CD4-positive, CD25-positive, alpha-beta regulatory T cell (primary cell): Measurements from ENCODE around the gene DPH5. TPM values are rescaled to one million over a fixed set of nuclear protein-coding genes. Genes with fewer than 3 reads are reported as not detected.
"Not testable (repeated sequence)": the region's sequence is repeated elsewhere in the genome, so short reads cannot be mapped to it uniquely, and the experiment has no call there.

Experiments used
- ATAC-seq, 2 donors: fragments of 150-1000 bp; cut with Tn5 transposase; one replicate each; pipeline ENCODE4 v1.10.0; 2021; ENCODE audit warnings: low read depth in 2 of 2, moderate number of reproducible peaks in 2 of 2, moderate library complexity in 1 of 2
- DNase-seq, 3 donors: peaks; one replicate each; pipeline versions ENCODE4 v3.0.0 to v3.0.0-alpha.2; 2012 to 2022; ENCODE audit warnings: mixed read lengths in 1 of 3
- H3K27ac ChIP-seq: one replicate; pipeline ENCODE4 v1.7.0; 2013; ENCODE audit warnings: mild to moderate bottlenecking, low read length; ENCODE audit not compliant: insufficient read depth, poor library complexity, severe bottlenecking
- H3K27me3 ChIP-seq: one replicate; pipeline ENCODE4 v1.7.0; 2013; ENCODE audit warnings: low read length; ENCODE audit not compliant: control insufficient read depth, insufficient read depth
- H3K36me3 ChIP-seq: one replicate; pipeline ENCODE4 v1.7.0; 2013; ENCODE audit warnings: mild to moderate bottlenecking, low read length, moderate library complexity; ENCODE audit not compliant: control insufficient read depth, insufficient read depth
- H3K4me1 ChIP-seq: 2 replicates; pipeline ENCODE4 v1.7.0; 2013; ENCODE audit warnings: mild to moderate bottlenecking, low read length; ENCODE audit not compliant: insufficient read depth, control insufficient read depth, poor library complexity, severe bottlenecking
- H3K4me3 ChIP-seq: one replicate; pipeline ENCODE4 v1.7.0; 2013; ENCODE audit warnings: low read depth, mild to moderate bottlenecking, low read length, moderate library complexity
- H3K9me3 ChIP-seq, 2 experiments: 1 replicate in 1 of 2; 2 replicates in 1 of 2; pipeline ENCODE4 v1.7.0; 2013; ENCODE audit warnings: low read length in 2 of 2, mild to moderate bottlenecking in 1 of 2, moderate library complexity in 1 of 2; ENCODE audit not compliant: control insufficient read depth in 2 of 2
- H3K27ac Mint-ChIP-seq, 3 donors: one replicate each; pipeline ENCODE4 v1.8.0; 2020 to 2022; ENCODE audit warnings: mild to moderate bottlenecking in 3 of 3, mixed read lengths in 3 of 3, moderate library complexity in 2 of 3
- H3K27me3 Mint-ChIP-seq: one replicate; pipeline ENCODE4 v1.8.0; 2022; ENCODE audit warnings: mild to moderate bottlenecking, mixed read lengths
- H3K36me3 Mint-ChIP-seq: one replicate; pipeline ENCODE4 v1.8.0; 2020; ENCODE audit warnings: mixed read lengths
- H3K4me1 Mint-ChIP-seq, 4 donors: one replicate each; pipeline ENCODE4 v1.8.0; 2020 to 2022; ENCODE audit warnings: mixed read lengths in 4 of 4, mild to moderate bottlenecking in 1 of 4
- H3K4me3 Mint-ChIP-seq, 4 donors: one replicate each; pipeline ENCODE4 v1.8.0; 2020 to 2022; ENCODE audit warnings: mild to moderate bottlenecking in 4 of 4, mixed read lengths in 4 of 4, moderate library complexity in 3 of 4
- H3K9me3 Mint-ChIP-seq, 7 donors: one replicate each; pipeline ENCODE4 v1.8.0; 2020 to 2022; ENCODE audit warnings: mixed read lengths in 7 of 7, mild to moderate bottlenecking in 3 of 7, moderate library complexity in 2 of 7
- polyA plus RNA-seq, 4 donors: library from polyadenylated mRNA; unstranded; fragments of 300-500 nt; fragmentation: Illumina TruSeq; gene quantifications; one replicate each; pipeline ENCODE4 v1.2.3, GENCODE V29; 2021
- total RNA-seq: library from RNA; stranded (reverse); gene quantifications from one replicate; pipeline ENCODE4 v1.2.3, GENCODE V29; 2022

The DPH5 gene
- total RNA-seq (30.6 TPM), polyA plus RNA-seq (10 to 100 TPM; 31.8 to 49.8 (median 45.7) TPM)

DNA sequence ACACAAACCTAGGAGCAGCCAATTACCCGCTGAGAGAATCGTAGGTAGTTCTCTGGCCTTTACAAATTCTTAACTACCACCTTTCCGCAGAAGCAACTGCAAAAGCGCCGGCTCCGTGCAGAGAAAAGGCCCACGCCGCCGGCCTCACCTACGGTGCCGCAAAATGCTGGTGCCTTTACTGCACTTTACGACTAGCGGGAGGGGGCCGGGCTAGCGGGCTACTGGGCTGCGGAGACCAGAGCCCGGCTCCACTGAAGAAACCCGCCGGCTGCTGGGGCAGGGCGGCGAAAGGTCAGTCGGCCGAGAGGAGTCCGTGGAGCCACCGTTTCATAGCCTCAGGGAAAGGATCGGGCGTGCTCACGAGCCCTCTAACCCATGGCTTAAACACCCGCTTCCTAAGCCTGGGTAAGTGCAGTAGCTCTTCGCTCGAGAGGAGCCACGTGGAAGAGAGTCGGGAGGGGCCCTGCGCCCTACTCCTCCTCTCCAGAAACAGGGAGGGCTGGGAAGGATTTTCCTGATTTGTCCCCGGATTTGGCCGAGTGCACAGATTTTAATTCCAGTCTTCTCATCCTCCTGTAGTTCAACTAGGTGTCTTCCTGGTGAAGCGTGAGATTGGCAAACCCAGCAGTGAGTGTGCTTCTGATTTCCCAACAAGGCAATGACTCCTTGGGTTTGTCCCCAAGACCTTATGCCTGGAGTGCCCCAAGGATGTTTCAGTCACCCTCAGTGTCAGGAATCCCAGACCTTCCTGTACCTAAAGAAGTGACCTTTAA lies at the start of gene DPH5:
Gene DPH5, minus strand, starts transcription at position 128 of the 773 bp plus-strand sequence. CDS start 341 bp downstream, outside the sequence.
- DNase-seq (peak; percentile 75 to 94 (median 89)), ATAC-seq (peak; percentile 96 to 98)
- H3K9me3 ChIP-seq = no peaks in the 10 kb centered on the region
- H3K36me3 Mint-ChIP-seq = peaks cover 20% of the 10 kb centered on the region
- peak within 1 kb of the TSS; percentile 98 for H3K4me3 ChIP-seq
- H3K27ac ChIP-seq = peak within 1 kb of the TSS; percentile 77
- H3K4me1 ChIP-seq = peaks cover 51% of the 10 kb centered on the region
- H3K36me3 ChIP-seq = peaks cover 6% of the 10 kb centered on the region
- H3K4me3 Mint-ChIP-seq = peak within 1 kb of the TSS; percentile 90 to 98 (median 93)
- H3K27me3 Mint-ChIP-seq = no peaks in the 10 kb centered on the region
- H3K27me3 ChIP-seq = no peaks in the 10 kb centered on the region
- no peaks in the 10 kb centered on the region for H3K9me3 Mint-ChIP-seq
- H3K27ac Mint-ChIP-seq = peak within 1 kb of the TSS; percentile 92 to 96 (median 95)
- peaks cover 35 to 77% (median 64%) of the 10 kb centered on the region in 4 donors for H3K4me1 Mint-ChIP-seq

GRCh38 chr1:101073836-101074235 lies 48.3 kb upstream of the DPH5 start:
- Mint-ChIP-seq H3K4me1 (peaks cover 0 to 31% (median 18%) of the 10 kb centered on the region in 4 donors), H3K4me3 (no peak overlapping the region), H3K27ac (no peak overlapping the region), H3K27me3 (no peaks in the 10 kb centered on the region), H3K36me3 (peaks cover 29% of the 10 kb centered on the region), H3K9me3 (peaks cover 0 to 6% (median 0%) of the 10 kb centered on the region in 7 donors)
- Histone ChIP-seq H3K4me1 (no peaks in the 10 kb centered on the region), H3K36me3 (peaks cover 6% of the 10 kb centered on the region), H3K27me3 (no peaks in the 10 kb centered on the region), H3K27ac (no peak overlapping the region), H3K9me3 (no peaks in the 10 kb centered on the region), H3K4me3 (no peak overlapping the region)
- no peak for ATAC-seq
- DNase-seq = no peak

DNA sequence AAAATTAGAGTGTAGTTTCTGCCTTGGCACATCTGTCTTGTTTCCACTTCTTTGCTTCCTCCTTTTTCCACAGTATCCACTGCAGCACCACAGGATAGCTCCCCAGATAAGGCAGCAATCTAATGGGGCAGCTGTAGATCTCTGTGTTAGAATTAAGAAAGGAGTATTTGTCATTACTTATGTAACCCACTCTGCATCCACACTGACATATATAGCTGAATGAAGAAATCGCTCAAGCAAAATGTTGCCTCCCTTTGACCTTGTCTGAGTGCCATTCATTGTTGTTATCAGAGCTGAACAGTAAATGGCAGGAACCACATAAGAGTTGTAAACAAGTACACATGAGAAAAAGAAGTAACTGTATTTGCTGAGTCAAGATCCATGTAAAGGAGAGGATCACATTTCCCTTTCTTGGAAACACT lies 45.9 kb upstream of the DPH5 start:
- DNase-seq = peak in 1 of 3 donors; percentile 25
- peaks cover 15% of the 10 kb centered on the region for H3K36me3 Mint-ChIP-seq

GRCh38 chr1:101069158-101069557 lies 43.6 kb upstream of the DPH5 start:
- ATAC-seq (no peak), DNase-seq (no peak)
- Histone ChIP-seq H3K4me3 (no peak overlapping the region), H3K4me1 (peaks cover 18% of the 10 kb centered on the region), H3K36me3 (no peaks in the 10 kb centered on the region), H3K27ac (no peak overlapping the region), H3K27me3 (no peaks in the 10 kb centered on the region), H3K9me3 (no peaks in the 10 kb centered on the region)
- peaks cover 8% of the 10 kb centered on the region for H3K36me3 Mint-ChIP-seq
- H3K9me3 Mint-ChIP-seq = peaks cover 0 to 4% (median 0%) of the 10 kb centered on the region in 7 donors
- peaks cover 21 to 59% (median 33%) of the 10 kb centered on the region in 4 donors for H3K4me1 Mint-ChIP-seq
- H3K27ac Mint-ChIP-seq = no peak overlapping the region
- H3K4me3 Mint-ChIP-seq = no peak overlapping the region
- no peaks in the 10 kb centered on the region for H3K27me3 Mint-ChIP-seq

More for the DNA sequence above, 45.9 kb upstream of the DPH5 start:
- peaks cover 10 to 41% (median 24%) of the 10 kb centered on the region in 4 donors for H3K4me1 Mint-ChIP-seq
- H3K27ac Mint-ChIP-seq = peak overlapping the region in 1 of 3 donors; percentile 20
- H3K9me3 ChIP-seq = no peaks in the 10 kb centered on the region
- ATAC-seq = no peak
- no peak overlapping the region for H3K4me3 ChIP-seq
- no peak overlapping the region for H3K4me3 Mint-ChIP-seq
- no peaks in the 10 kb centered on the region for H3K27me3 Mint-ChIP-seq
- H3K27me3 ChIP-seq = no peaks in the 10 kb centered on the region
- peaks cover 10% of the 10 kb centered on the region for H3K4me1 ChIP-seq
- H3K9me3 Mint-ChIP-seq = peaks cover 0 to 4% (median 0%) of the 10 kb centered on the region in 7 donors
- H3K36me3 ChIP-seq = peaks cover 3% of the 10 kb centered on the region
- no peak overlapping the region for H3K27ac ChIP-seq

DNA sequence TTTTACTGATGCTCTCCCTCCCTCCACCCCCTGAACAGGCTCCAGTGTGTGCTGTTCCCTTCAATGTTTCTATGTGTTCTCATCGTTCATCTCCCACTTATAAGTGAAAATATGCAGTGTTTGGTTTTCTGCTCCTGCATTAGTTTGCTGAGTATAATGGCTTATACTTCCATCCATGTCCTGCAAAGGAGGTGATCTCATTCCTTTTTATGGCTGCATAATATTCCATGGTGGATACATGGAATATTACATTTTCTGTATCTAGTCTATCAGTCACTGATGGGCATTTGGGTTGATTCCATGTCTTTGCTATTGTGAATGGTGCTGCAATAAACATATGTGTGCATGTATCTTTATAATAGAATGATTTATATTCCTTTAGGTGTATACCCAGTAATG lies 41.4 kb upstream of the DPH5 start:
- not testable (repeated sequence) for DNase-seq, H3K36me3 ChIP-seq, ATAC-seq, H3K27me3 ChIP-seq, H3K9me3 ChIP-seq, H3K27me3 Mint-ChIP-seq, H3K27ac ChIP-seq, H3K9me3 Mint-ChIP-seq, H3K36me3 Mint-ChIP-seq
- peaks cover 18% of the 10 kb centered on the region for H3K4me1 ChIP-seq
- Mint-ChIP-seq H3K4me3 (peak overlapping the region in 2 of 4 donors; percentile 12 to 40), H3K27ac (peak overlapping the region in 2 of 3 donors; percentile 30 to 98), H3K4me1 (peaks cover 32 to 65% (median 37%) of the 10 kb centered on the region in 4 donors)
- peak overlapping the region; percentile 39 for H3K4me3 ChIP-seq

GRCh38 chr1:101066260-101066936 lies 40.8 kb upstream of the DPH5 start:
- Histone ChIP-seq H3K4me1 (peaks cover 18% of the 10 kb centered on the region), H3K9me3 (no peaks in the 10 kb centered on the region), H3K4me3 (peak overlapping the region; percentile 39), H3K36me3 (no peaks in the 10 kb centered on the region), H3K27ac (peak overlapping the region; percentile 39), H3K27me3 (no peaks in the 10 kb centered on the region)
- H3K9me3 Mint-ChIP-seq = peaks cover 0 to 1% (median 0%) of the 10 kb centered on the region in 7 donors
- H3K27ac Mint-ChIP-seq = peak overlapping the region; percentile 30 to 98 (median 73)
- H3K4me3 Mint-ChIP-seq = peak overlapping the region in 3 of 4 donors; percentile 3 to 64 (median 12)
- ATAC-seq (peak in 1 of 2 donors; percentile 44), DNase-seq (no peak)
- peaks cover 10% of the 10 kb centered on the region for H3K36me3 Mint-ChIP-seq
- H3K27me3 Mint-ChIP-seq = no peaks in the 10 kb centered on the region
- peaks cover 27 to 60% (median 37%) of the 10 kb centered on the region in 4 donors for H3K4me1 Mint-ChIP-seq

DNA sequence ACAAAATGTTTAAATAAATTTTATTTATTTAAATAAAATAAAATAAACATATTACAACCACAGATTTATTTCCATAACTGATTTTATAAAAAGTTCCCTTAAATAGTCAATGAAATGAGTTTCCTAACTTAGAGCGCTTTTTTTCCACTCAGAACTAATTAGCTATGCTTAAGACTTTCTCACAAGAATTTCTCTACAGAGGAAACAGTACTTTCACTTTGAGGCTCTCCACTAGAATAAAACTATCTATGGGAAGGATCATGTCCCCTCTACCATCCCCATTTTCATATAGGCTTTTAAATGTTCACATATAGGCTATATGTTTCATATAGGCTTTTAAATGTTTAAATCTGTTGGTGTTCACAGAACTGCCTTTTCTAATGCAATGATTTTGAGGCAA lies 40.0 kb upstream of the DPH5 start:
- ATAC-seq = no peak
- H3K4me3 ChIP-seq = peak overlapping the region; percentile 48
- Mint-ChIP-seq H3K27ac (peak overlapping the region; percentile 30 to 98 (median 87)), H3K27me3 (no peaks in the 10 kb centered on the region), H3K4me3 (peak overlapping the region in 2 of 4 donors; percentile 8 to 13), H3K9me3 (peaks cover 0 to 1% (median 0%) of the 10 kb centered on the region in 7 donors), H3K36me3 (peaks cover 12% of the 10 kb centered on the region), H3K4me1 (peaks cover 28 to 53% (median 34%) of the 10 kb centered on the region in 4 donors)
- peak overlapping the region; percentile 39 for H3K27ac ChIP-seq
- no peaks in the 10 kb centered on the region for H3K9me3 ChIP-seq
- DNase-seq = no peak
- H3K27me3 ChIP-seq = no peaks in the 10 kb centered on the region
- H3K4me1 ChIP-seq = peaks cover 18% of the 10 kb centered on the region
- H3K36me3 ChIP-seq = no peaks in the 10 kb centered on the region
